Endodermal cell (in vitro differentiated cells): Measurements from ENCODE around the gene TOMM20L. TPM values are rescaled to one million over a fixed set of nuclear protein-coding genes. Genes with fewer than 3 reads are reported as not detected.
A peak's percentile ranks its signal among the peaks of the same experiment; 100 is the strongest.
"Not testable (repeated sequence)": the region's sequence is repeated elsewhere in the genome, so short reads cannot be mapped to it uniquely, and the experiment has no call there.

Experiments used
- DNase-seq: peaks from one replicate; pipeline ENCODE4 v3.0.0-alpha.2; 2017
- H3K27ac ChIP-seq: 2 replicates; pipeline ENCODE4 v1.5.1; 2013; ENCODE audit warnings: mild to moderate bottlenecking, low read depth, low read length, moderate library complexity
- H3K27me3 ChIP-seq: 2 replicates; pipeline ENCODE4 v1.6.1; 2013; ENCODE audit warnings: mild to moderate bottlenecking, low read length, moderate library complexity; ENCODE audit not compliant: insufficient read depth, control insufficient read depth, poor library complexity, severe bottlenecking
- H3K36me3 ChIP-seq: 2 replicates; pipeline ENCODE4 v1.7.0; 2013; ENCODE audit warnings: mild to moderate bottlenecking, low read length, moderate library complexity; ENCODE audit not compliant: control insufficient read depth, insufficient read depth
- H3K4me1 ChIP-seq: one replicate; pipeline ENCODE4 v1.7.0; 2013; ENCODE audit warnings: low read length; ENCODE audit not compliant: control insufficient read depth, insufficient read depth
- H3K4me3 ChIP-seq: 2 replicates; pipeline ENCODE4 v1.5.1; 2013; ENCODE audit warnings: mild to moderate bottlenecking, low read length, moderate library complexity
- H3K9ac ChIP-seq: 2 replicates; pipeline ENCODE4 v1.6.1; 2013; ENCODE audit warnings: mild to moderate bottlenecking, low read length, moderate library complexity; ENCODE audit not compliant: poor library complexity, severe bottlenecking; ENCODE audit errors: extremely low read depth
- H3K9me3 ChIP-seq: 2 replicates; pipeline ENCODE4 v1.6.1; 2013; ENCODE audit warnings: mild to moderate bottlenecking, low read length, moderate library complexity; ENCODE audit not compliant: control insufficient read depth
- H3K27ac Mint-ChIP-seq: 2 replicates; pipeline ENCODE4 v1.8.0; 2020; ENCODE audit warnings: mixed read lengths
- H3K27me3 Mint-ChIP-seq: 2 replicates; pipeline ENCODE4 v1.8.0; 2021; ENCODE audit warnings: mild to moderate bottlenecking, mixed read lengths; ENCODE audit not compliant: insufficient read depth
- H3K36me3 Mint-ChIP-seq: 2 replicates; pipeline ENCODE4 v1.8.0; 2020; ENCODE audit warnings: low read depth, mixed read lengths
- H3K4me1 Mint-ChIP-seq: 2 replicates; pipeline ENCODE4 v1.8.0; 2020; ENCODE audit warnings: mixed read lengths
- H3K4me3 Mint-ChIP-seq: 2 replicates; pipeline ENCODE4 v1.8.0; 2020; ENCODE audit warnings: mild to moderate bottlenecking, moderate library complexity, mixed read lengths
- H3K9me3 Mint-ChIP-seq: 2 replicates; pipeline ENCODE4 v1.8.0; 2020; ENCODE audit warnings: mild to moderate bottlenecking, mixed read lengths
- CTCF ChIP-seq: fragments of 200-600 bp; sonication (generic); conservative IDR thresholded peaks from 2 replicates; pipeline ENCODE4 v1.5.0; 2021; ENCODE audit warnings: antibody characterized with exemption, mild to moderate bottlenecking
- WGBS, 2 experiments: methylation state at CpG; one replicate each; pipeline versions ENCODE4 v1.1.5 to v1.1.7; 2013; ENCODE audit warnings: missing lambda C conversion rate in 2 of 2, mixed read lengths in 1 of 2; ENCODE audit not compliant: insufficient coverage in 1 of 2, insufficient read length in 1 of 2; 5-methylcytosine and 5-hydroxymethylcytosine counted together
- total RNA-seq, 2 donors: library from RNA; stranded (reverse); fragmentation: NEBNext Ultra II Directional in 1 of 2; extraction: Animal tissue kit (Norgen Biotek cat#: 25700) in 1 of 2; gene quantifications; 2 replicates in 1 of 2; 3 replicates in 1 of 2; pipeline ENCODE4 v1.2.1, GENCODE V29; 2021

TOMM20L gene
- total RNA-seq, 2 donors from 2014 or later: not detected

GRCh38 chr14:58415636-58416547 is 20.2 kb downstream of the TOMM20L start:
- H3K27me3 ChIP-seq: no peaks in the 10 kb centered on the region
- H3K36me3 ChIP-seq: peaks cover 71% of the 10 kb centered on the region
- no peaks in the 10 kb centered on the region for H3K9me3 Mint-ChIP-seq
- H3K4me3 Mint-ChIP-seq: no peak overlapping the region
- no peak overlapping the region for H3K27ac Mint-ChIP-seq
- WGBS, 2 experiments: 85 to 98% methylated on average over 5 to 10 of the region's 10 CpGs
- H3K9ac ChIP-seq: no peak overlapping the region
- DNase-seq: no peak
- peaks cover 58% of the 10 kb centered on the region for H3K36me3 Mint-ChIP-seq
- peaks cover 11% of the 10 kb centered on the region for H3K9me3 ChIP-seq
- no peaks in the 10 kb centered on the region for H3K4me1 ChIP-seq
- no peaks in the 10 kb centered on the region for H3K27me3 Mint-ChIP-seq
- no peak overlapping the region for H3K4me3 ChIP-seq
- H3K4me1 Mint-ChIP-seq: peaks cover 7% of the 10 kb centered on the region
- H3K27ac ChIP-seq: no peak overlapping the region
- no peak for TF ChIP-seq CTCF

GRCh38 chr14:58416934-58417333 is 21.2 kb downstream of the TOMM20L start:
- H3K4me1 ChIP-seq, DNase-seq, H3K27me3 ChIP-seq, H3K9me3 Mint-ChIP-seq, H3K27ac ChIP-seq, H3K4me1 Mint-ChIP-seq, H3K27ac Mint-ChIP-seq, H3K4me3 Mint-ChIP-seq, H3K4me3 ChIP-seq, H3K9ac ChIP-seq, H3K27me3 Mint-ChIP-seq: not testable (repeated sequence)
- H3K36me3 Mint-ChIP-seq: peaks cover 59% of the 10 kb centered on the region
- Histone ChIP-seq H3K36me3 (peaks cover 71% of the 10 kb centered on the region), H3K9me3 (peaks cover 11% of the 10 kb centered on the region)
- 80 to 94% methylated on average over 1 of the region's 1 CpG for WGBS, 2 experiments

DNA sequence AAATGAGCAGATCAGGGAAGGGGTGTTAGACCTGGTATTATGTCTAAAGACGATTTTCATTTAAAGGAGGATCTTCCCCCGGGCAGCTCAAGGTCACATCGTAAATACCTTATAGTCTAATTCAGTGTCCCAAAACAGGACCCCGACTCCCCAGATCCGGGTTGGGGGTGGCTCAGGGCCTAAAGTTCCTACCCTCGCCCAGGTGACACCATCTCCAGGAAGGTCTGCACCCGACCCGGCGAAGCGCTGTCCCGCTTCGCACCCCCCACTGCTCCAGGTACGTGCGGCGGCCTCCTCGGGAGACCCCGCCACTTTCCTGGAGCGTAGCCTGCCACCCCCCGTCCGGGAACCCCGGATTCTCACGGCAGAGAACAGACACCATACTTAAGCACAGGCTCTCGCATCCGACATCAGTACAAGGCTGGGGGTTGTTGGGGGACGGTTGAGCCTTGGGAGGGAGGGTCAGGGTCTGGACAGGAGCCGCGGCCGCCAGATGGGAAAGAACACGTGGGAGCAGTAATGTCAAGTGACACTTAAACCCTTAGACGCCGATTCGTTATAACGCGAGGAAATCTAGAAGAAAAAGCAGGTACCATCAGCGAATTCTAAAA is 31.0 kb downstream of the TOMM20L start:
- peak; percentile 87 for DNase-seq
- peak overlapping the region; percentile 100 for H3K4me3 ChIP-seq
- Mint-ChIP-seq H3K4me3 (peak overlapping the region; percentile 96), H3K9me3 (no peaks in the 10 kb centered on the region), H3K27ac (peak overlapping the region; percentile 97), H3K27me3 (no peaks in the 10 kb centered on the region), H3K36me3 (peaks cover 15% of the 10 kb centered on the region), H3K4me1 (peaks cover 6% of the 10 kb centered on the region)
- H3K4me1 ChIP-seq: no peaks in the 10 kb centered on the region
- WGBS, 2 experiments: 0% methylated on average over 13 to 35 of the region's 35 CpGs
- H3K9ac ChIP-seq: peak overlapping the region; percentile 79
- no peak for TF ChIP-seq CTCF
- H3K36me3 ChIP-seq: peaks cover 22% of the 10 kb centered on the region
- peak overlapping the region; percentile 85 for H3K27ac ChIP-seq
- no peaks in the 10 kb centered on the region for H3K27me3 ChIP-seq
- no peaks in the 10 kb centered on the region for H3K9me3 ChIP-seq
